ENCODE results near the gene SHC4. TPM values are rescaled to one million over a fixed set of nuclear protein-coding genes. Genes with fewer than 3 reads are reported as not detected.

SHC4 gene
- total RNA-seq, 1 donor from 2014 or later, result 0.58 TPM

- Mint-ChIP-seq H3K4me3 (no peak overlapping the region), H3K36me3 (no peaks in the 10 kb centered on the region)
These were observed 74.9 kb downstream of the SHC4 start for GRCh38 chr15:48888836-48889235.

GRCh38 chr15:48888191-48888590, 75.5 kb downstream of the SHC4 start:
- TF ChIP-seq, protein P1, sequence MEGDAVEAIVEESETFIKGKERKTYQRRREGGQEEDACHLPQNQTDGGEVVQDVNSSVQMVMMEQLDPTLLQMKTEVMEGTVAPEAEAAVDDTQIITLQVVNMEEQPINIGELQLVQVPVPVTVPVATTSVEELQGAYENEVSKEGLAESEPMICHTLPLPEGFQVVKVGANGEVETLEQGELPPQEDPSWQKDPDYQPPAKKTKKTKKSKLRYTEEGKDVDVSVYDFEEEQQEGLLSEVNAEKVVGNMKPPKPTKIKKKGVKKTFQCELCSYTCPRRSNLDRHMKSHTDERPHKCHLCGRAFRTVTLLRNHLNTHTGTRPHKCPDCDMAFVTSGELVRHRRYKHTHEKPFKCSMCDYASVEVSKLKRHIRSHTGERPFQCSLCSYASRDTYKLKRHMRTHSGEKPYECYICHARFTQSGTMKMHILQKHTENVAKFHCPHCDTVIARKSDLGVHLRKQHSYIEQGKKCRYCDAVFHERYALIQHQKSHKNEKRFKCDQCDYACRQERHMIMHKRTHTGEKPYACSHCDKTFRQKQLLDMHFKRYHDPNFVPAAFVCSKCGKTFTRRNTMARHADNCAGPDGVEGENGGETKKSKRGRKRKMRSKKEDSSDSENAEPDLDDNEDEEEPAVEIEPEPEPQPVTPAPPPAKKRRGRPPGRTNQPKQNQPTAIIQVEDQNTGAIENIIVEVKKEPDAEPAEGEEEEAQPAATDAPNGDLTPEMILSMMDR (IDR thresholded peaks at IDR 0.05; ENCODE audit: unreplicated experiment), result no peak
- H3K4me3 Mint-ChIP-seq, result no peak overlapping the region
- no peaks in the 10 kb centered on the region for H3K36me3 Mint-ChIP-seq
- DNase-seq (ENCODE audit: low spot score in 2 of 2, unreplicated experiment in 2 of 2), result no peak
- H3K4me1 Mint-ChIP-seq, result no peaks in the 10 kb centered on the region
- no peak overlapping the region for H3K27ac Mint-ChIP-seq
- H3K27me3 Mint-ChIP-seq (ENCODE audit: low read depth), result no peaks in the 10 kb centered on the region
- H3K9me3 Mint-ChIP-seq, result no peaks in the 10 kb centered on the region

More at GRCh38 chr15:48888836-48889235, 74.9 kb downstream of the SHC4 start:
- H3K9me3 Mint-ChIP-seq, result no peaks in the 10 kb centered on the region
- no peak overlapping the region for H3K27ac Mint-ChIP-seq
- no peaks in the 10 kb centered on the region for H3K27me3 Mint-ChIP-seq (ENCODE audit: low read depth)
- TF ChIP-seq, protein P1 (IDR thresholded peaks at IDR 0.05; ENCODE audit: unreplicated experiment), result no peak
- no peak for DNase-seq (ENCODE audit: low spot score in 2 of 2, unreplicated experiment in 2 of 2)
- H3K4me1 Mint-ChIP-seq, result no peaks in the 10 kb centered on the region

- no peaks in the 10 kb centered on the region for H3K9me3 Mint-ChIP-seq
- no peak overlapping the region for H3K27ac Mint-ChIP-seq
- H3K4me1 Mint-ChIP-seq, result no peaks in the 10 kb centered on the region
- H3K4me3 Mint-ChIP-seq, result no peak overlapping the region
- no peaks in the 10 kb centered on the region for H3K27me3 Mint-ChIP-seq (ENCODE audit: low read depth)
- TF ChIP-seq, protein P1 (IDR thresholded peaks at IDR 0.05; ENCODE audit: unreplicated experiment), result no peak
- DNase-seq (ENCODE audit: low spot score in 2 of 2, unreplicated experiment in 2 of 2), result no peak
- H3K36me3 Mint-ChIP-seq, result no peaks in the 10 kb centered on the region
These were observed 76.6 kb downstream of the SHC4 start for GRCh38 chr15:48887144-48887543.

DNA sequence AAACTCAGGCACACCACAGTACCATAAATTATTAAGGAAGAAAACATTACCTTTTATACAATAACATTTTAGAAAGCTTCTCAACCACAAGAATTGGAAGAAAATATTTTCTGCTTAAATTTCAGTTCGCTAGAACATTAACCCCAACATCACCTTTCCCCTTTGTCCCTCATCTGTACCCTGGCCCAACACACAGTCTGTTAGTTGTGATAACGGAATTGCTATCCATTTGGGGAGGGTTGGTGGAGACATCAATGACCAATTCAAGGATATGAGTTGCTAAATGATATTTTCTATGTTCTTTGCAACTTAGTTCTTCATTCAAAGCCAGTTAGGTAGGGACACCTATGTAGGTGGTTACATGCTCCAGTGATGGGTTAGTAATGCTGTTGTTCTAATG, 80.0 kb downstream of the SHC4 start:
- no peaks in the 10 kb centered on the region for H3K9me3 Mint-ChIP-seq
- DNase-seq (ENCODE audit: low spot score in 2 of 2, unreplicated experiment in 2 of 2), result no peak
- H3K4me3 Mint-ChIP-seq, result no peak overlapping the region
- TF ChIP-seq, protein P1 (IDR thresholded peaks at IDR 0.05; ENCODE audit: unreplicated experiment), result no peak
- H3K27me3 Mint-ChIP-seq (ENCODE audit: low read depth), result no peaks in the 10 kb centered on the region
- H3K36me3 Mint-ChIP-seq, result no peaks in the 10 kb centered on the region
- H3K4me1 Mint-ChIP-seq, result peaks cover 25% of the 10 kb centered on the region
- no peak overlapping the region for H3K27ac Mint-ChIP-seq

DNA sequence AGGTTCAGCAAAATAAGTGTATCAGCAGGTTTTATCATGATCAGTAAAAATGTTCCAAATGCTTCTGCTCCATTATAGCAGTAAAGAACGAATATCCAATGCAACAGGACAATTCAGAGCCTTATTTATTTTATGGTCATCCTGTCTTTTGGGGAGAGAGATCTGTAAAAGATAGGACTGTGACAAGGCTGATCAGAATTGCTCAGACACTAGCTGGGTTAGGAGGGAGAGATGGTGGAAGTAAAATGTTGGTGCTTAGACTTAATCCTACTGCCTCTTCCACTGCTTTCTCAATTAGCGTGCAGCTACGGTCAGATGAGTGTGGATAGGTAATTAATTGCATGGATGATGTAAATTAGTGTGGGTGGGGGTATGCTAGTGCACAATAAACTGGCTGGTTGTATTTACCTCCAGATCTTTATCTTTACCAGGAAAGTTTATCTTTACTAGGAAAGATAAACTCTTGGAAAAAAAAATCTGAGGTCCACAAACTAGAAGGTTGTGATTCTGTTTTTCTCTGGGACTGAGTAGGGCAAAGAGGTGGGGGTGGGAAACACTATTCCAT, 83.6 kb downstream of the SHC4 start:
- Mint-ChIP-seq H3K9me3 (no peaks in the 10 kb centered on the region), H3K4me1 (peaks cover 37% of the 10 kb centered on the region), H3K36me3 (no peaks in the 10 kb centered on the region), H3K27ac (no peak overlapping the region), H3K4me3 (peak overlapping the region; percentile 64), H3K27me3 (ENCODE audit: low read depth) (no peaks in the 10 kb centered on the region)
- no peak for DNase-seq (ENCODE audit: low spot score in 2 of 2, unreplicated experiment in 2 of 2)
- TF ChIP-seq, protein P1 (IDR thresholded peaks at IDR 0.05; ENCODE audit: unreplicated experiment), result no peak

Data from mesothelial cell of epicardium (in vitro differentiated cells).